Psoas muscle (tissue), 8 donors: ENCODE results near the gene CACUL1. TPM values are rescaled to one million over a fixed set of nuclear protein-coding genes. Genes with fewer than 3 reads are reported as not detected.
A peak's percentile ranks its signal among the peaks of the same experiment; 100 is the strongest.

Experiments
- ATAC-seq, 4 donors: fragments of 200-7000 bp; cut with Tn5 transposase; one replicate each; pipeline ENCODE4 v1.9.1; 2020; ENCODE audit warnings: moderate library complexity in 3 of 4, mild to moderate bottlenecking in 2 of 4
- DNase-seq, 2 donors: peaks; one replicate each; pipeline ENCODE4 v3.0.0-alpha.2; 2020
- H3K27ac ChIP-seq: fragments of 200-600 bp; one replicate; pipeline ENCODE4 v1.8.0; 2022
- H3K27me3 ChIP-seq, 3 donors: fragments of 200-600 bp in 1 of 3; one replicate each; pipeline versions ENCODE4 v1.6.1 to v1.8.0; 2013 to 2022; ENCODE audit warnings: low read length in 2 of 3, mild to moderate bottlenecking in 2 of 3, moderate library complexity in 1 of 3; ENCODE audit not compliant: insufficient read depth in 3 of 3
- H3K36me3 ChIP-seq, 2 donors: fragments of 200-600 bp in 1 of 2; one replicate each; pipeline versions ENCODE4 v1.6.1 to v1.8.0; 2013 to 2022; ENCODE audit warnings: low read depth in 1 of 2, mild to moderate bottlenecking in 1 of 2, moderate library complexity in 1 of 2; ENCODE audit not compliant: insufficient read depth in 1 of 2
- H3K4me1 ChIP-seq: fragments of 200-600 bp; one replicate; pipeline ENCODE4 v1.8.0; 2022
- H3K4me3 ChIP-seq: fragments of 200-600 bp; one replicate; pipeline ENCODE4 v1.8.0; 2022; ENCODE audit warnings: mild to moderate bottlenecking
- H3K9me3 ChIP-seq: fragments of 200-600 bp; one replicate; pipeline ENCODE4 v1.8.0; 2022
- WGBS, 3 donors: extraction: QIAGEN DNeasy Blood & Tissue Kit; methylation state at CpG; one replicate each; pipeline versions ENCODE4 v1.1.6 to v1.1.7; 2013; 5-methylcytosine and 5-hydroxymethylcytosine counted together
- intact Hi-C, 2 donors: fragments of 100-400 bp; cut with DNase I; formaldehyde crosslinking; loops; one replicate each; pipeline versions ENCODE4 v1.11.0 to v1.14.2; 2022
- polyA plus RNA-seq, 3 donors: library from polyadenylated mRNA; stranded (reverse); fragments of 200-250 nt; gene quantifications; one replicate each; pipeline ENCODE4 v1.2.3, GENCODE V29; 2013
- total RNA-seq, 4 donors: library from RNA; stranded (reverse); fragmentation: NEBNext Ultra II Directional in 2 of 4; extraction: Animal tissue kit (Norgen Biotek cat#: 25700) in 2 of 4; gene quantifications; one replicate each; pipeline versions ENCODE4 v1.2.1 to v1.2.4, GENCODE V29; 2021 to 2023
- TF ChIP-seq, protein P1 (sequence below): fragments of 200-600 bp; IDR thresholded peaks from one replicate; pipeline ENCODE4 v1.8.0; 2022; ENCODE audit warnings: antibody characterized with exemption
- donor health status: healthy with polysubstance abuse.
- donor health status: DM: no; HTN: no; CAD: no; lungs with moderate emphysema.
- donor health status: Bipolar disorder and iron deficiency.
- donor health status: healthy.
- donor health status: DM: yes; HTN: yes; CAD: no.
- donor health status: DM: no; HTN: no; CAD: no.
- donor health status: DM: no; HTN: no; CAD: no.
- donor health status: DM: yes; HTN: yes; CAD: no.

The CACUL1 gene
- total and polyA plus RNA-seq, 7 donors = 5.9 to 41.0 (median 22.1) TPM

DNA sequence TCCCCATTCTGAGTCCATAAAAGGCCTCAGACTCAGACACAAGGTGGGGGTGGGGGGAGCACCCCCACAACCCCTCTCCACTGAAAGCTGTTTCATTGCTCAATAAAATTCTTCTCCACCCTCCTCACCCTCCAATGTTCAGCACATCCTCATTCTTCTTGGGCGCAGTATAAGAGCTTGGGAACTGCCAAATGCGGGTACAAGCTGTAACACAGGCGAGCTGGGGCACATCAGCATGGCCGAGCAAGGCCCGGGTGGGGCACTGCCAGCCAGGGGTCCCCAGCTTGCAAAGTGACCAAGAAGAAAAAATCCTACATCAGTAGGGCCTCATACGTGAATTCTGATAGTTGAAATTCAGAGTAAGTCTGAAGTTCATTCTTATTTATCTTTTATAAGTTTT lies 50.1 kb downstream of the CACUL1 start:
- Histone ChIP-seq H3K27me3 (no peaks in the 10 kb centered on the region), H3K4me3 (no peak overlapping the region), H3K9me3 (no peaks in the 10 kb centered on the region), H3K27ac (no peak overlapping the region), H3K4me1 (no peaks in the 10 kb centered on the region), H3K36me3 (peaks cover 0 to 28% of the 10 kb centered on the region in 2 donors)
- intact Hi-C loops = no loop called here
- ATAC-seq (no peak), DNase-seq (no peak)
- TF ChIP-seq, protein P1, sequence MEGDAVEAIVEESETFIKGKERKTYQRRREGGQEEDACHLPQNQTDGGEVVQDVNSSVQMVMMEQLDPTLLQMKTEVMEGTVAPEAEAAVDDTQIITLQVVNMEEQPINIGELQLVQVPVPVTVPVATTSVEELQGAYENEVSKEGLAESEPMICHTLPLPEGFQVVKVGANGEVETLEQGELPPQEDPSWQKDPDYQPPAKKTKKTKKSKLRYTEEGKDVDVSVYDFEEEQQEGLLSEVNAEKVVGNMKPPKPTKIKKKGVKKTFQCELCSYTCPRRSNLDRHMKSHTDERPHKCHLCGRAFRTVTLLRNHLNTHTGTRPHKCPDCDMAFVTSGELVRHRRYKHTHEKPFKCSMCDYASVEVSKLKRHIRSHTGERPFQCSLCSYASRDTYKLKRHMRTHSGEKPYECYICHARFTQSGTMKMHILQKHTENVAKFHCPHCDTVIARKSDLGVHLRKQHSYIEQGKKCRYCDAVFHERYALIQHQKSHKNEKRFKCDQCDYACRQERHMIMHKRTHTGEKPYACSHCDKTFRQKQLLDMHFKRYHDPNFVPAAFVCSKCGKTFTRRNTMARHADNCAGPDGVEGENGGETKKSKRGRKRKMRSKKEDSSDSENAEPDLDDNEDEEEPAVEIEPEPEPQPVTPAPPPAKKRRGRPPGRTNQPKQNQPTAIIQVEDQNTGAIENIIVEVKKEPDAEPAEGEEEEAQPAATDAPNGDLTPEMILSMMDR = no peak
- 94 to 95% (median 95%) methylated on average over 6 of the region's 6 CpGs for WGBS, 3 donors

- H3K4me1 ChIP-seq = no peaks in the 10 kb centered on the region
- intact Hi-C loops = no loop called here
- DNase-seq = no peak
- no peaks in the 10 kb centered on the region for H3K9me3 ChIP-seq
- H3K27ac ChIP-seq = no peak overlapping the region
- H3K36me3 ChIP-seq = peaks cover 0 to 23% of the 10 kb centered on the region in 2 donors
- TF ChIP-seq, protein P1 = no peak
- WGBS, 3 donors = 84 to 89% (median 89%) methylated on average over 8 of the region's 8 CpGs
- H3K27me3 ChIP-seq = no peaks in the 10 kb centered on the region
- no peak for ATAC-seq
- H3K4me3 ChIP-seq = no peak overlapping the region
Observed at GRCh38 chr10:118701529-118702323, 53.0 kb downstream of the CACUL1 start.

GRCh38 chr10:118698421-118698820 lies 56.3 kb downstream of the CACUL1 start:
- no peak for ATAC-seq
- intact Hi-C loops = no loop called here
- H3K36me3 ChIP-seq = peaks cover 0 to 30% of the 10 kb centered on the region in 2 donors
- 89 to 90% (median 90%) methylated on average over 7 of the region's 7 CpGs for WGBS, 3 donors
- DNase-seq = no peak
- H3K4me3 ChIP-seq = no peak overlapping the region
- no peak overlapping the region for H3K27ac ChIP-seq
- no peaks in the 10 kb centered on the region for H3K4me1 ChIP-seq
- TF ChIP-seq, protein P1 = no peak
- H3K9me3 ChIP-seq = no peaks in the 10 kb centered on the region
- no peaks in the 10 kb centered on the region for H3K27me3 ChIP-seq

- Histone ChIP-seq H3K4me1 (no peaks in the 10 kb centered on the region), H3K27me3 (no peaks in the 10 kb centered on the region), H3K4me3 (no peak overlapping the region), H3K9me3 (no peaks in the 10 kb centered on the region), H3K36me3 (peaks cover 0 to 31% of the 10 kb centered on the region in 2 donors), H3K27ac (no peak overlapping the region)
- intact Hi-C loops = no loop called here
- TF ChIP-seq, protein P1 = no peak
- ATAC-seq (no peak), DNase-seq (no peak)
Observed at GRCh38 chr10:118694848-118695247, 59.9 kb downstream of the CACUL1 start.

DNA sequence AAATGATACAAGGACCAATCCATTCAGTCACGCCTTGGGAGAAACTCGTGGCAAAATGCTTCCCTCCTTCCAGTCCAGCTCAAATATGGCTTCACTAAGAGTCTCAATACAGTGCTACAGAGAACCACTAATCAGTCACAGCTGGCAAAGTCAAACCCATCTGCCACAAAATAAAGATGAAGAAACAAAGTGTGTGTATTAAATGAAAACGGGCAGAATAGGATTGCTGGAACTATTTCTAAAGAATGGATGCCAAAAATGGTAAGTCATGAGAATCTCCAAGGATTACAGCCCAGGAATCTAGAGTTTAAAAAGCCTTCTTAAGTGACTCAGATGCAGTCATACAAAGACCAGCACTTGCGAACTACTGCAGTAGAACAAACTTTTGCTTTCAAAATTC lies 61.9 kb downstream of the CACUL1 start:
- 54 to 56% (median 54%) methylated on average over 4 of the region's 4 CpGs for WGBS, 3 donors
- Histone ChIP-seq H3K4me3 (no peak overlapping the region), H3K9me3 (no peaks in the 10 kb centered on the region), H3K27ac (no peak overlapping the region), H3K4me1 (no peaks in the 10 kb centered on the region), H3K36me3 (peaks cover 0 to 48% of the 10 kb centered on the region in 2 donors), H3K27me3 (no peaks in the 10 kb centered on the region)
- DNase-seq (no peak), ATAC-seq (peak in 2 of 4 donors; percentile 30 to 46)
- intact Hi-C loops = no loop called here
- TF ChIP-seq, protein P1 = no peak
